ENCODE data around the gene PLCB4.
"Not testable (repeated sequence)": the region's sequence is repeated elsewhere in the genome, so short reads cannot be mapped to it uniquely, and the experiment has no call there.

The PLCB4 gene

DNA sequence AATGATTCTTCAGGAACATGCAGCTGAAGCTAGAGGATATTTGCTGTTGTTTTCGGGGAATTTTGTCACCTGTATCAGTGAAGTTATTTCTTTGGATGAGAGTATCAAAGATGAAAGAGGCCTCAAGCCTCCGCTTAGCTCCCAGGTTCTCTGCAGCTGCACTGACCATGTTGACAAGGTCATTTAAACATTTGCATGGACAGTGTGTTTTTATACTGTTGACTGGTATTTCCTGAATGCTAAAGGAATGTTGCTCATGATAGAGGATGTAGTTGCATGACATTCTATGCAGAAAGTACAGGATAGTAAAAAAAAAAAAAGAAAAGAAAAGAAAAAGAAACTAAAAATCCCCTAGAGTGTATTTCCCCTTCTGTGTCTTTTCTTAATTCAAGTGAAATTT is 279.9 kb downstream of the PLCB4 start:
- DNase-seq (ENCODE audit: extremely low read depth in 1 of 2, low read depth in 1 of 2): no peak

- DNase-seq (ENCODE audit: extremely low read depth in 1 of 2, low read depth in 1 of 2): no peak
Observed at GRCh38 chr20:9349249-9349648, 280.4 kb downstream of the PLCB4 start.

DNA sequence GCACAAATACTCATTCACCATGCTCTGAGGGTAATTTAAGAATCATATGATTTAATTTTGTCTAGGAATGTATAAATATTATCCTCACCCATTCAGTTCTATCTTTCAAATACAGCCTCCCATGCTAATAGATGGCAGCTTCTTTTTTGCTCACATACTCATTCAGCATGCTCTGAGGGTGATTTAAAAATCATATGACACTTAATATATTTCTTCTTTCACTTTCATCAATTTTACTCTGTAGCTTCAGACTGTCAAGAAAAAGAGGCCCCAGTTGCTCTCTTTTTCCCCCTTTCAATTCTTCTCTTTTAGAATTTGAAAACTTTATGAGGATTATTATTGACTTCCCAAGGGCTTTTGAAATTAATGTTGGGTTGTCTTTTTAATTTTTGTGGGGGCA is 283.9 kb downstream of the PLCB4 start:
- no peak for DNase-seq (ENCODE audit: extremely low read depth in 1 of 2, low read depth in 1 of 2)

- DNase-seq (ENCODE audit: extremely low read depth in 1 of 2, low read depth in 1 of 2): no peak
Observed at GRCh38 chr20:9353180-9353915, 284.5 kb downstream of the PLCB4 start.

- DNase-seq (ENCODE audit: extremely low read depth in 1 of 2, low read depth in 1 of 2): no peak
Observed at GRCh38 chr20:9353916-9354276, 285.0 kb downstream of the PLCB4 start.

- DNase-seq (ENCODE audit: extremely low read depth in 1 of 2, low read depth in 1 of 2): no peak
Observed at GRCh38 chr20:9354579-9354978, 285.7 kb downstream of the PLCB4 start.

GRCh38 chr20:9358001-9358400 is 289.1 kb downstream of the PLCB4 start:
- no peak for DNase-seq (ENCODE audit: extremely low read depth in 1 of 2, low read depth in 1 of 2)

- no peak for DNase-seq (ENCODE audit: extremely low read depth in 1 of 2, low read depth in 1 of 2)
Observed at GRCh38 chr20:9359561-9360308, 290.8 kb downstream of the PLCB4 start.

DNA sequence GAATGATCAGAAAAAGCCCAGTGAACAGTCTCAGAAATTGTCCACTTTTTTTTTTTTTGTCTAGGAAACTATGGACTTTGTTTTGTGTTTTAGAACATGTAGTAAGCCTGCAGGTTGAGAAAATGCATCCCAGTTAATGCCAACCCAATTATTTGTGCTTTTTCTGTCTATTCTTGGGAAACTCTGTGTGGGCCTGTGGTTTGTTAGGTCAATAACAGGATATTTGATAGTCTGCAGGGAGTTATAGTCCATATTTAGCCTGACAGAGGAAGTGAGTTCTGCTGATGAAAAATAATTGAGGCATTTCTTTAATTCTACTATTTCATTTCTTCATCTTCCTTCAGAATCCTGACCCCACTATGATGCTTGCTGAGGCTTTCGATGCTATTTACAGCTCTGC is 291.5 kb downstream of the PLCB4 start:
- DNase-seq (ENCODE audit: extremely low read depth in 1 of 2, low read depth in 1 of 2): no peak

DNA sequence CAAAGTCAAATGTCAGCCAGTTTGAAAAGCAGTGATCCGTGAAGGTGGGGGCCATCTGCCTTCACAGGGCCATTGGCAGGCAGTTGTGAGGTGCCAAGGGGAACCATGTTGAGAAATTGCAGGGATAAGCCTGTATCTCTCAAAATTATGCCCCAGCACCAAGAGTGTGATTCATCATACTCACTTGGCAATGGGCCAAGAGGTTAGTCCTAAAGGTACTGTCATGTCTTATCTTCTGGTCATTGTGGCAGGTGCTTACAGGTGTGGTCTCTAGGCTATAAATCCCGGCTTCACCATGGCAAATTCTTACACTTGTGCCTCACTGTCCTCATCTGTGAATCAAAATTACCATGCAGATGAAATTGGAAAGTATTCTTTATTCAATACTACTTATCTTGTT is 294.8 kb downstream of the PLCB4 start:
- no peak for DNase-seq (ENCODE audit: extremely low read depth in 1 of 2, low read depth in 1 of 2)

- no peak for DNase-seq (ENCODE audit: extremely low read depth in 1 of 2, low read depth in 1 of 2)
Observed at GRCh38 chr20:9367328-9367727, 298.4 kb downstream of the PLCB4 start.

- no peak for DNase-seq (ENCODE audit: extremely low read depth in 1 of 2, low read depth in 1 of 2)
Observed at GRCh38 chr20:9367746-9368145, 298.9 kb downstream of the PLCB4 start.

GRCh38 chr20:9368893-9369292 is 300.0 kb downstream of the PLCB4 start:
- DNase-seq (ENCODE audit: extremely low read depth in 1 of 2, low read depth in 1 of 2): no peak

GRCh38 chr20:9369557-9369956 is 300.7 kb downstream of the PLCB4 start:
- no peak for DNase-seq (ENCODE audit: extremely low read depth in 1 of 2, low read depth in 1 of 2)

- no peak for DNase-seq (ENCODE audit: extremely low read depth in 1 of 2, low read depth in 1 of 2)
Observed at GRCh38 chr20:9374072-9374471, 305.2 kb downstream of the PLCB4 start.

DNA sequence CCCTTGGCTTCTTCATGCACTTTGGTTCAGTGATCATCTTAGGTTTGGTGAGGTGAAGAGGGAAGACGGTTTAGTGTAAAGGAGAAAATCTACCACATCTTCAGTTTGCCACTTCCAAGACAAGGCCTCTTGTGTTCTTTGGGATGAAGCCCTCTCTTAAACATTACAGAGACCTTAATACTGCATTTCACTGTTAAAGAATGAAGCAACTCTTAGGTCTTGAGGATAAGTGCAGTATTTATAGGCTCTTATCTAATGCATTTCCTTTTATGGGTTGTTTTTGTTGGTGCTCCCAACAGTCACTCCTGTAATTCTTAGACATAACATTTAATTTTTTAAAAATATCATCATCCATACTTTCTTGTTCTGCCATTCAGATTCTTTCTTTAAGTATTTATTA is 305.6 kb downstream of the PLCB4 start:
- no peak for DNase-seq (ENCODE audit: extremely low read depth in 1 of 2, low read depth in 1 of 2)

DNA sequence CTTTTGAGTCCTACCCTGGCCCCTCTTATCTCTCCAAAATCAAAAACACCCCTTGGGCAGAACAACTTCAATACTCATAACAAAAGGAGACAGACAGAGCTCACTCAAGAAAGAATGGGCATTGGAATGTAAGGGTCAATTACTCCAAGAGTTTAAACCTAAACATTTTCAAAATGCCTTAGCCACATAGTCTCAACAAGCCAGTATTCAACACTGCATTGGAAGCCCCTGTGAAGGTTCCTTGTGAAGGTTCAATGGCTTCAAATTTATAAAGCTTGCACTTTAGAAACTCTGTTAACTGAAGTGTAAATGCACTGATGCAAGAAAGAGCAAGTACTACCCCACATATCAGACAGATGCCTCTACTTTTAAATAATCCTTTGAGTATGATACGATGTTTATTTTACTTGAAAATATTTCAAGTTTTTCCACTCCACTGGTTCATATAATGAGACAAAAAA is 306.4 kb downstream of the PLCB4 start:
- no peak for DNase-seq (ENCODE audit: extremely low read depth in 1 of 2, low read depth in 1 of 2)

- no peak for DNase-seq (ENCODE audit: extremely low read depth in 1 of 2, low read depth in 1 of 2)
Observed at GRCh38 chr20:9377007-9377406, 308.1 kb downstream of the PLCB4 start.

DNA sequence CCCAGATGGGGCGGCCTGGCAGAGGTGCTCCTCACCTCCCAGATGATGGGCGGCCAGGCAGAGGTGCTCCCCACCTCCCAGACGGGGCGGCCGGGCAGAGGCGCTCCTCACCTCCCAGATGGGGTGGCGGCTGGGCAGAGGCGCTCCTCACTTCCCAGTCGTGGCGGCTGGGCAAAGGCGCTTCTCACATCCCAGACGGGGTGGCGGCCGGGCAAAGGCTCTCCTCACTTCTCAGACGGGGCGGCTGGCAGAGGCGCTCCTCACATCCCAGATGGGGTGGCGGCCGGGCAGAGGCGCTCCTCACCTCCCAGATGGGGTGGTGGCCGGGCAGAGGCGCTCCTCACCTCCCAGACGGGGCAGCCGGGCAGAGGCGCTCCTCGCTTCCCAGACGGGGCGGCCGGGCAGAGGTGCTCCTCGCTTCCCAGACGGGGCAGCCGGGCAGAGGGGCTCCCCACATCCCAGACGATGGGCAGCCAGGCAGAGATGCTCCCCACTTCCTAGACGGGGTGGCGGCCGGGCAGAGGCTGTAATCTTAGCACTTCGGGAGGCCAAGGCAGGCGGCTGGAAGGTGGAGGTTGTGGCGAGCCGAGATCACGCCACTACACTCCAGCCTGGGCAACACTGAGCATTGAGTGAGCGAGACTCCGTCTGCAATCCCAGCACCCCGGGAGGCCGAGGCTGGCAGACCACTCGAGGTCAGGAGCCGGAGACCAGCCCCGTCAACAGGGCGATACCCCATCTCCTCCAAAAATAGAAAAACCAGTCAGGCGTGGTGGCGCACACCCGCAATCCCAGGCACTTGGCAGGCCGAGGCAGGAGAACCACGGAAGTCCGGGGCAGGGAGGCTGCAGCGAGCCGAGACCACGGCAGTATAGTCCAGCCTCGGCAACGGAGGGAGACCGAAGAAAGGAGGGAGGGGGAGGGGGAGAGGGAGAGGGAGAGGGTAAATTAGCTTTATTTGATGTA is 316.7 kb downstream of the PLCB4 start:
- not testable (repeated sequence) for DNase-seq (ENCODE audit: extremely low read depth in 1 of 2, low read depth in 1 of 2)

- DNase-seq (ENCODE audit: extremely low read depth in 1 of 2, low read depth in 1 of 2): no peak
Observed at GRCh38 chr20:9388160-9388812, 319.4 kb downstream of the PLCB4 start.

GRCh38 chr20:9388813-9389161 is 319.9 kb downstream of the PLCB4 start:
- no peak for DNase-seq (ENCODE audit: extremely low read depth in 1 of 2, low read depth in 1 of 2)

All from stimulated activated CD8-positive, alpha-beta memory T cell treated with anti-CD3 and anti-CD28 coated beads, Interleukin-7, amount 100 ng/mL, for 48 hours (primary cell).